Measurements from ENCODE around the gene DENND2D. TPM values are rescaled to one million over a fixed set of nuclear protein-coding genes. Genes with fewer than 3 reads are reported as not detected.

DENND2D gene
- total and polyA plus RNA-seq, 10 of the 15 experiments (the other 5 are each of a cell fraction or from before 2014, with no cell fraction given) = 149 to 375 (median 172) TPM

DNA sequence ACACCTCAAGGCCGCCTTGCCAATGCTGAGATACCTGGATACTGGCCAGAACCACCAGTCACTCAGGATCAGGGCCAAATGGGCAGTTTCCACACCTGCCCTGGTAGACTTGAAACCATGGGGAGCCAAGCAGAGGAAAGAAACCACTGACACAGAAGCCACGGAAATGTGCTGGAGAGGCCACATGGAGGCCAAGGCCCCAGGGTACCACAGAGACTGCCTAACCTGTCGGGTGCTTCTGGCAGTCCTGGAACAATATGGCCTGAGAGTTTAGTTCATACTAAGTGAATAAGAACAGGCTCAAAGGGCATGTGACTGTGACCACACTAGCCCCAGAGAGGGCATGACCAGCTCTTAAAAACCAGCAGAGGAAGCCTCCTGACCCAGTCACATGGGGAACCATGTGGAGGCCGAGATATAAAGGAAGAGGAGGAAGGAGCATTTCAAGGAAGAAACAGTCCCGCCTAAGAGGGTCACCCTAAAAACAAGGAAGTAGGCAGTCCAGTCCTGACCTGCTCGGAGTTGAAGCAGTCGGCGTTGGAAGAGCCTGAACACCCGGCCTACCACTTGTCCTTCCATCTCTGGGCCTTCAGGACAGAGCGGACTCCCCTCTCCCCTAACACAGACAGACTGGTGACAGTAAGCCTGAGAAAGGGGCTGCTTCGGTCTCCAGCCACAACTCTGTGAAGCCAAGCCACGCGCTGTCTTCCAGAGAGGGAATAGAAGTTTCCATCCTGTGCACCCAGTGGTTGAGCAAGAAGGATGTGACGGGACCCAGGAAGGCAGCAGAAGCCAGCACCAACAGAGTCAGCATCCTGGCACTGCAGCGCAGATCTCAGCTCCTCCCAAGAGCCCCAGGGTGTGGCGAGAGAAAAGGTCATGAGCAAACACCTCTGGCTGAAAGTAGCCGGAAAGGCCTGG, at the start of gene DENND2D (continued):
- TF ChIP-seq, protein P1, sequence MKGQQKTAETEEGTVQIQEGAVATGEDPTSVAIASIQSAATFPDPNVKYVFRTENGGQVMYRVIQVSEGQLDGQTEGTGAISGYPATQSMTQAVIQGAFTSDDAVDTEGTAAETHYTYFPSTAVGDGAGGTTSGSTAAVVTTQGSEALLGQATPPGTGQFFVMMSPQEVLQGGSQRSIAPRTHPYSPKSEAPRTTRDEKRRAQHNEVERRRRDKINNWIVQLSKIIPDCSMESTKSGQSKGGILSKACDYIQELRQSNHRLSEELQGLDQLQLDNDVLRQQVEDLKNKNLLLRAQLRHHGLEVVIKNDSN (IDR thresholded peaks at IDR 0.05; ENCODE audit: borderline replicate concordance, extremely low read length, insufficient read depth, low read depth, low read length) = peak; percentile 80
- peak; percentile 90 for TF ChIP-seq NBN (IDR thresholded peaks at IDR 0.05)
- TF ChIP-seq PBX3 (IDR thresholded peaks at IDR 0.05; ENCODE audit: insufficient replicate concordance, low read depth, low read length) = peak; percentile 13
- no peak for TF ChIP-seq EZH2 (IDR thresholded peaks at IDR 0.05; ENCODE audit: borderline replicate concordance, control insufficient read depth, low read depth, low read length)
- TF ChIP-seq PAX8 (IDR thresholded peaks at IDR 0.05) = 0 out of 2 replicates have a peak, but pooled peaks have one; percentile 46
- no peak for TF ChIP-seq ZNF217 (IDR thresholded peaks at IDR 0.05)
- no peak for TF ChIP-seq GABPA (IDR thresholded peaks at IDR 0.05; ENCODE audit: low read depth)
- TF ChIP-seq, protein P2, sequence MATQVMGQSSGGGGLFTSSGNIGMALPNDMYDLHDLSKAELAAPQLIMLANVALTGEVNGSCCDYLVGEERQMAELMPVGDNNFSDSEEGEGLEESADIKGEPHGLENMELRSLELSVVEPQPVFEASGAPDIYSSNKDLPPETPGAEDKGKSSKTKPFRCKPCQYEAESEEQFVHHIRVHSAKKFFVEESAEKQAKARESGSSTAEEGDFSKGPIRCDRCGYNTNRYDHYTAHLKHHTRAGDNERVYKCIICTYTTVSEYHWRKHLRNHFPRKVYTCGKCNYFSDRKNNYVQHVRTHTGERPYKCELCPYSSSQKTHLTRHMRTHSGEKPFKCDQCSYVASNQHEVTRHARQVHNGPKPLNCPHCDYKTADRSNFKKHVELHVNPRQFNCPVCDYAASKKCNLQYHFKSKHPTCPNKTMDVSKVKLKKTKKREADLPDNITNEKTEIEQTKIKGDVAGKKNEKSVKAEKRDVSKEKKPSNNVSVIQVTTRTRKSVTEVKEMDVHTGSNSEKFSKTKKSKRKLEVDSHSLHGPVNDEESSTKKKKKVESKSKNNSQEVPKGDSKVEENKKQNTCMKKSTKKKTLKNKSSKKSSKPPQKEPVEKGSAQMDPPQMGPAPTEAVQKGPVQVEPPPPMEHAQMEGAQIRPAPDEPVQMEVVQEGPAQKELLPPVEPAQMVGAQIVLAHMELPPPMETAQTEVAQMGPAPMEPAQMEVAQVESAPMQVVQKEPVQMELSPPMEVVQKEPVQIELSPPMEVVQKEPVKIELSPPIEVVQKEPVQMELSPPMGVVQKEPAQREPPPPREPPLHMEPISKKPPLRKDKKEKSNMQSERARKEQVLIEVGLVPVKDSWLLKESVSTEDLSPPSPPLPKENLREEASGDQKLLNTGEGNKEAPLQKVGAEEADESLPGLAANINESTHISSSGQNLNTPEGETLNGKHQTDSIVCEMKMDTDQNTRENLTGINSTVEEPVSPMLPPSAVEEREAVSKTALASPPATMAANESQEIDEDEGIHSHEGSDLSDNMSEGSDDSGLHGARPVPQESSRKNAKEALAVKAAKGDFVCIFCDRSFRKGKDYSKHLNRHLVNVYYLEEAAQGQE (IDR thresholded peaks at IDR 0.05; ENCODE audit: low read depth, low read length) = peak; percentile 11; the same call in 1 of the 2 replicates
- TF ChIP-seq, protein P3, sequence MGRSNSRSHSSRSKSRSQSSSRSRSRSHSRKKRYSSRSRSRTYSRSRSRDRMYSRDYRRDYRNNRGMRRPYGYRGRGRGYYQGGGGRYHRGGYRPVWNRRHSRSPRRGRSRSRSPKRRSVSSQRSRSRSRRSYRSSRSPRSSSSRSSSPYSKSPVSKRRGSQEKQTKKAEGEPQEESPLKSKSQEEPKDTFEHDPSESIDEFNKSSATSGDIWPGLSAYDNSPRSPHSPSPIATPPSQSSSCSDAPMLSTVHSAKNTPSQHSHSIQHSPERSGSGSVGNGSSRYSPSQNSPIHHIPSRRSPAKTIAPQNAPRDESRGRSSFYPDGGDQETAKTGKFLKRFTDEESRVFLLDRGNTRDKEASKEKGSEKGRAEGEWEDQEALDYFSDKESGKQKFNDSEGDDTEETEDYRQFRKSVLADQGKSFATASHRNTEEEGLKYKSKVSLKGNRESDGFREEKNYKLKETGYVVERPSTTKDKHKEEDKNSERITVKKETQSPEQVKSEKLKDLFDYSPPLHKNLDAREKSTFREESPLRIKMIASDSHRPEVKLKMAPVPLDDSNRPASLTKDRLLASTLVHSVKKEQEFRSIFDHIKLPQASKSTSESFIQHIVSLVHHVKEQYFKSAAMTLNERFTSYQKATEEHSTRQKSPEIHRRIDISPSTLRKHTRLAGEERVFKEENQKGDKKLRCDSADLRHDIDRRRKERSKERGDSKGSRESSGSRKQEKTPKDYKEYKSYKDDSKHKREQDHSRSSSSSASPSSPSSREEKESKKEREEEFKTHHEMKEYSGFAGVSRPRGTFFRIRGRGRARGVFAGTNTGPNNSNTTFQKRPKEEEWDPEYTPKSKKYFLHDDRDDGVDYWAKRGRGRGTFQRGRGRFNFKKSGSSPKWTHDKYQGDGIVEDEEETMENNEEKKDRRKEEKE (IDR thresholded peaks at IDR 0.05) = peak; percentile 75; the same call in 1 of the 2 replicates
- TF ChIP-seq, protein P4, sequence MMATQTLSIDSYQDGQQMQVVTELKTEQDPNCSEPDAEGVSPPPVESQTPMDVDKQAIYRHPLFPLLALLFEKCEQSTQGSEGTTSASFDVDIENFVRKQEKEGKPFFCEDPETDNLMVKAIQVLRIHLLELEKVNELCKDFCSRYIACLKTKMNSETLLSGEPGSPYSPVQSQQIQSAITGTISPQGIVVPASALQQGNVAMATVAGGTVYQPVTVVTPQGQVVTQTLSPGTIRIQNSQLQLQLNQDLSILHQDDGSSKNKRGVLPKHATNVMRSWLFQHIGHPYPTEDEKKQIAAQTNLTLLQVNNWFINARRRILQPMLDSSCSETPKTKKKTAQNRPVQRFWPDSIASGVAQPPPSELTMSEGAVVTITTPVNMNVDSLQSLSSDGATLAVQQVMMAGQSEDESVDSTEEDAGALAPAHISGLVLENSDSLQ (IDR thresholded peaks at IDR 0.05) = peak; percentile 75
- TF ChIP-seq FOXM1 (IDR thresholded peaks at IDR 0.05; ENCODE audit: low read depth, low read length) = no peak
- TF ChIP-seq SIX5 (IDR thresholded peaks at IDR 0.05; ENCODE audit: low read depth, low read length, severe bottlenecking) = no peak
- peak; percentile 27; the same call in 1 of the 2 replicates for TF ChIP-seq MYB (IDR thresholded peaks at IDR 0.05; ENCODE audit: borderline replicate concordance, low read depth, low read length)
- peak; percentile 89 for TF ChIP-seq MXI1 (IDR thresholded peaks at IDR 0.05; ENCODE audit: low read depth, low read length)
- TF ChIP-seq, protein P5, sequence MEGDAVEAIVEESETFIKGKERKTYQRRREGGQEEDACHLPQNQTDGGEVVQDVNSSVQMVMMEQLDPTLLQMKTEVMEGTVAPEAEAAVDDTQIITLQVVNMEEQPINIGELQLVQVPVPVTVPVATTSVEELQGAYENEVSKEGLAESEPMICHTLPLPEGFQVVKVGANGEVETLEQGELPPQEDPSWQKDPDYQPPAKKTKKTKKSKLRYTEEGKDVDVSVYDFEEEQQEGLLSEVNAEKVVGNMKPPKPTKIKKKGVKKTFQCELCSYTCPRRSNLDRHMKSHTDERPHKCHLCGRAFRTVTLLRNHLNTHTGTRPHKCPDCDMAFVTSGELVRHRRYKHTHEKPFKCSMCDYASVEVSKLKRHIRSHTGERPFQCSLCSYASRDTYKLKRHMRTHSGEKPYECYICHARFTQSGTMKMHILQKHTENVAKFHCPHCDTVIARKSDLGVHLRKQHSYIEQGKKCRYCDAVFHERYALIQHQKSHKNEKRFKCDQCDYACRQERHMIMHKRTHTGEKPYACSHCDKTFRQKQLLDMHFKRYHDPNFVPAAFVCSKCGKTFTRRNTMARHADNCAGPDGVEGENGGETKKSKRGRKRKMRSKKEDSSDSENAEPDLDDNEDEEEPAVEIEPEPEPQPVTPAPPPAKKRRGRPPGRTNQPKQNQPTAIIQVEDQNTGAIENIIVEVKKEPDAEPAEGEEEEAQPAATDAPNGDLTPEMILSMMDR (IDR thresholded peaks at IDR 0.05 in 2 of 3, conservative IDR thresholded peaks at IDR 0.05 in 1 of 3; ENCODE audit: control insufficient read depth in 2 of 3, extremely low read depth in 1 of 3, insufficient read depth in 1 of 3, low read depth in 3 of 3, low read length in 3 of 3) = 0 out of 6 replicates have a peak, but pooled peaks of 1 of the 3 experiments have one; percentile 4
